ENCODE data around the gene LGALS7.

- TF ChIP-seq EZH2 (IDR thresholded peaks at IDR 0.05; ENCODE audit: borderline replicate concordance) (no peak), CTCF (IDR thresholded peaks at IDR 0.05; ENCODE audit: poor library complexity) (no peak)
These were observed 33.1 kb upstream of the LGALS7 start for GRCh38 chr19:38806371-38806770.
